ENCODE results near the gene PRELID2. TPM values are rescaled to one million over a fixed set of nuclear protein-coding genes. Genes with fewer than 3 reads are reported as not detected.
"Not testable (repeated sequence)": the region's sequence is repeated elsewhere in the genome, so short reads cannot be mapped to it uniquely, and the experiment has no call there.

Gene PRELID2
- total RNA-seq, 1 donor from 2014 or later = 23.5 TPM

DNA sequence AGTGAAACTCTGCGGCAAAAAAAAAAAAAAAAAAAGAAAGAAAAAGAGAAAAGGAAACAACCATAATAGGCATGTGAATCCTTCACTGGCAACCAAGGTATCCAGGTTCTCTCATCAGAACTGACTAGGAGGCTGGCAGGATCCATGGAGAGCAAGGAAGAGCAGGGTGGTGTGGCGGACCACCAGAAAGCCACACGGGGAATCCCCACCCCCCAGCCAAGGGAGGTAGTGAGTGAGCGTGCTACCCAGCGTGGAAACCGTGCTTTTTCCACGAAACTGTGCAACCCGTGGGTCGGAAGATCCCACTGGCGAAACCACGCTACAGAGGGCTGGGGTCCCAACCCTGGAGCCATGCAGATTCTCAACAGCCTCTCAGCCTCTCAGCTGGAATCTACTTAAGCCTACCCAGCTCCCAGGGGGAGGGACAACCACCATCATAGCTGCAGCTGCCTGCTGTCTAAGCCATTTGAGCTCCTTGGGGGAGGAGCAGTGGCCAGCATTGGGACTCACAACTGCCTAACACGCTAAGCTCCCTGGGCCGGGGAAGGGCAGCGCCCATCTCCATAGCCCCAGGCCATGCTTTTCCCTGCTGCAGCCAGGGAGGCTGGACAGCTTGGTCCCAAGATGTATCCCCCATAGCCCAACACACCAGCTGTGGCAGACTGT lies 91.6 kb downstream of the PRELID2 start:
- Histone ChIP-seq H3K9me3 (peaks cover 0 to 4% of the 10 kb centered on the region in 2 donors), H3K4me3 (no peak overlapping the region), H3K36me3 (no peaks in the 10 kb centered on the region), H3K4me1 (no peaks in the 10 kb centered on the region), H3K27me3 (no peaks in the 10 kb centered on the region), H3K27ac (no peak overlapping the region)
- TF ChIP-seq, protein P1, sequence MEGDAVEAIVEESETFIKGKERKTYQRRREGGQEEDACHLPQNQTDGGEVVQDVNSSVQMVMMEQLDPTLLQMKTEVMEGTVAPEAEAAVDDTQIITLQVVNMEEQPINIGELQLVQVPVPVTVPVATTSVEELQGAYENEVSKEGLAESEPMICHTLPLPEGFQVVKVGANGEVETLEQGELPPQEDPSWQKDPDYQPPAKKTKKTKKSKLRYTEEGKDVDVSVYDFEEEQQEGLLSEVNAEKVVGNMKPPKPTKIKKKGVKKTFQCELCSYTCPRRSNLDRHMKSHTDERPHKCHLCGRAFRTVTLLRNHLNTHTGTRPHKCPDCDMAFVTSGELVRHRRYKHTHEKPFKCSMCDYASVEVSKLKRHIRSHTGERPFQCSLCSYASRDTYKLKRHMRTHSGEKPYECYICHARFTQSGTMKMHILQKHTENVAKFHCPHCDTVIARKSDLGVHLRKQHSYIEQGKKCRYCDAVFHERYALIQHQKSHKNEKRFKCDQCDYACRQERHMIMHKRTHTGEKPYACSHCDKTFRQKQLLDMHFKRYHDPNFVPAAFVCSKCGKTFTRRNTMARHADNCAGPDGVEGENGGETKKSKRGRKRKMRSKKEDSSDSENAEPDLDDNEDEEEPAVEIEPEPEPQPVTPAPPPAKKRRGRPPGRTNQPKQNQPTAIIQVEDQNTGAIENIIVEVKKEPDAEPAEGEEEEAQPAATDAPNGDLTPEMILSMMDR (IDR thresholded peaks at IDR 0.05) = no peak
- intact Hi-C loops (cut with DNase I) = no loop called here
- DNase-seq (ENCODE audit: low spot score in 2 of 2) = no peak

DNA sequence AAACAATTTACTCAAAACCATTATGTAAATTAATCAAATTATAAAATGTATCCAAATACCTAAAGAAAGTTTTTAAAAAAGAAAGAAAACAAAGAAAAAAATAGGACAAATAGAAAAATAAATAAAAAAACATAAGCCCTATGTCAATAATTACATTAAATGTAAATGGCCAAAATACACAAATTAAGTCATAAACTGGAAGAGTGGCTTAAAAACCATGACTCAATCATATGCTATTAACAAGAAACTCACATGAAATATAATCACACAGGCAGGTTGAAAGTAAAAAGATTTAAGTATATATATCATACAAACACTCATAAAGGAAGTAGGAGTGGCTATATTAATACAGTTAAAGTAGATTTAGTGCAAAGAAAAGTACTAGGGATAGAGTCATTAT lies 95.3 kb downstream of the PRELID2 start:
- H3K9me3 ChIP-seq = no peaks in the 10 kb centered on the region
- no peak overlapping the region for H3K27ac ChIP-seq
- intact Hi-C loops (cut with DNase I) = no loop called here
- DNase-seq (ENCODE audit: low spot score in 2 of 2) = no peak
- no peaks in the 10 kb centered on the region for H3K27me3 ChIP-seq
- TF ChIP-seq, protein P1 (IDR thresholded peaks at IDR 0.05) = no peak
- H3K4me3 ChIP-seq = no peak overlapping the region
- no peaks in the 10 kb centered on the region for H3K36me3 ChIP-seq
- no peaks in the 10 kb centered on the region for H3K4me1 ChIP-seq

DNA sequence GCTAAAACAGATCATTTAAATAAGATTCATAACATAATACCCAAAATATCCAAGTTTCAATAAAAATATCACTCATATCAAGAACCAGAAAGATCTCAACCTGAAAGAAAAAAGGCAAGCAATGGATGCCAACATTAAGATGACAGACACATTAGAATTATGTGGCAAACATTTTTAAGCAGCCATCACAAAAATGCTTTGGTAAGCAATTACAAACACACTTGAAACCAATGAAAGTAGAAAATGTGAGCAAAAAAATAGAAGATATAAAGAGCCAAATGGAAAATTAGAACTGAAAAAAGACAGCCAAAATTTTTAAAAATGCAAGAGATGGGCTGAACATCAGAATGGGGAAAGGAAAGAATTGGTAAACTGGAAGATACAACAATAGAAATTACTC lies 96.9 kb downstream of the PRELID2 start:
- H3K27me3 ChIP-seq = no peaks in the 10 kb centered on the region
- no peak for DNase-seq (ENCODE audit: low spot score in 2 of 2)
- TF ChIP-seq, protein P1 (IDR thresholded peaks at IDR 0.05) = no peak
- H3K27ac ChIP-seq = no peak overlapping the region
- H3K4me1 ChIP-seq = no peaks in the 10 kb centered on the region
- H3K9me3 ChIP-seq = no peaks in the 10 kb centered on the region
- intact Hi-C loops (cut with DNase I) = no loop called here
- peaks cover 0 to 12% of the 10 kb centered on the region in 2 donors for H3K36me3 ChIP-seq
- no peak overlapping the region for H3K4me3 ChIP-seq

DNA sequence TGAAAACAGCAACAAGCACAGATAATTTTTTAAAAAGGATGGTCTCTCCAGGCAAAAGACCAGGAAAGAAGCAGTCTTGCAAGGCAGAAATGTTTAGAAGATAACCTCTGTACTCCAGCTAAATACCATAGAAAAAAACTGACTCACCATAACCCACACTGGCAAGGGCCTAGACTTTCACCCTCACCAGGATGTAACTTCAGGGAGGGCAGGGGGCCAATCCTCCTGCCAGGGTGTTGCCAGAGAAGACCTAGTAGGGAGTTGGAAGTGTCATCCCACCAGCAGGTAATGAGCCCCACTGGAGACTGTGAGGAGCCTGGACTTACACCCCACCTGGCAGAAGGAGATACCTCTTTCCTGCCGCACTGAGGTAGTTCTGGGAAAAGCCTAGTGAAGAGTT lies 97.6 kb downstream of the PRELID2 start:
- intact Hi-C loops (cut with DNase I) = no loop called here
- DNase-seq (ENCODE audit: low spot score in 2 of 2) = no peak
- TF ChIP-seq, protein P1 (IDR thresholded peaks at IDR 0.05) = no peak

DNA sequence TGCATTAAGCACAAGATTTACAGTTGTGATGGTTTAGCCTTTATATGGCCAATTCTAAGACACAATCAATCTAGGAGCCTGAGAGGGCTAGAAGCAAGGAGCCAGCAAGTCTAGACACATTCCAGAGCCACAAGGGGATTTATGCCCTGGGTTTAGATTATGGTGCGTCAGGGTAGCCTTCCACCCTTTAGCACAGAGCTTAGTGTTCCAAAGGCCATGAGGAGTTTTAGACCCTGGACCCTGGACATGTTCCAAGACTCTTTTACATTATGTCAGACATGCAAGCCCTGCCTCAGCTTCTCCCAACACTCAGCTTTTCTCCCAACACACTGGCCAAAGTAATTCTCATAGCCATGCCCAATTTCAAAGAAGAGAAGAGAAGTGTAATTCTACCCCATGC lies 105.2 kb downstream of the PRELID2 start:
- peaks cover 0 to 33% of the 10 kb centered on the region in 2 donors for H3K36me3 ChIP-seq
- H3K4me3 ChIP-seq; DNase-seq (ENCODE audit: low spot score in 2 of 2); intact Hi-C loops (cut with DNase I); H3K9me3 ChIP-seq; H3K27ac ChIP-seq; H3K4me1 ChIP-seq; H3K27me3 ChIP-seq: not testable (repeated sequence)

More for the DNA sequence above, 97.6 kb downstream of the PRELID2 start:
- no peak overlapping the region for H3K27ac ChIP-seq
- peaks cover 0 to 12% of the 10 kb centered on the region in 2 donors for H3K36me3 ChIP-seq
- no peaks in the 10 kb centered on the region for H3K4me1 ChIP-seq
- H3K27me3 ChIP-seq = no peaks in the 10 kb centered on the region
- no peaks in the 10 kb centered on the region for H3K9me3 ChIP-seq
- H3K4me3 ChIP-seq = no peak overlapping the region

DNA sequence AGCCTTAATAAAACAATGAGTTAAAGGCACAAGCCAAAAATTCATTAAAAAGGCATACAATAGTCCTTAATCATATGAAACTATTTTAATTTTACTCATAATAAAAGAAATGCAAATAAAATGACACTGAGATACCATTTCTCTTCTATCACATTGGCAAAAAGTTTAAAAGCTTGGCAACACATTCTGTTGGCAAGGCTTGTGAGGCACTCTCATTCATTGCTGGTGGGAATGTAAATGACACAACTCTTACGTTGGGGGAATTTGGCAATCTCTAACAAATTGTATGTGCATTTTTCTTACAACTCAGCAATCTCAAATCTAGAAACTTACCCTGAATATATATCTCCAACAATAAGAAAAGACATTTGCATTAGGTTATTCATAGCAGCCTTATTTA lies 111.6 kb downstream of the PRELID2 start:
- H3K36me3 ChIP-seq = peaks cover 0 to 12% of the 10 kb centered on the region in 2 donors
- TF ChIP-seq, protein P1 (IDR thresholded peaks at IDR 0.05) = no peak
- peaks cover 0 to 10% of the 10 kb centered on the region in 2 donors for H3K9me3 ChIP-seq
- intact Hi-C loops (cut with DNase I) = no loop called here
- H3K27ac ChIP-seq = no peak overlapping the region
- DNase-seq (ENCODE audit: low spot score in 2 of 2) = no peak
- H3K4me1 ChIP-seq = no peaks in the 10 kb centered on the region
- H3K27me3 ChIP-seq = no peaks in the 10 kb centered on the region
- H3K4me3 ChIP-seq = no peak overlapping the region

All from ascending aorta (tissue), 2 donors.